Ishikawa (cell line): Measurements from ENCODE around the gene DGKZ.

Experiments used
- CEBPB ChIP-seq: IDR thresholded peaks from 2 replicates; pipeline ENCODE4 v1.6.1; 2012
- CREB1 ChIP-seq: IDR thresholded peaks from 2 replicates; pipeline ENCODE4 v1.6.1; 2012; ENCODE audit warnings: low read depth
- EGR1 ChIP-seq: IDR thresholded peaks from 2 replicates; pipeline ENCODE4 v1.6.1; 2012
- EP300 ChIP-seq: IDR thresholded peaks from 2 replicates; pipeline ENCODE4 v1.6.1; 2012; ENCODE audit warnings: borderline replicate concordance
- FOXM1 ChIP-seq: IDR thresholded peaks from 2 replicates; pipeline ENCODE4 v1.6.1; 2012; ENCODE audit warnings: low read depth, borderline replicate concordance
- MAX ChIP-seq: IDR thresholded peaks from 2 replicates; pipeline ENCODE4 v1.6.1; 2012
- RAD21 ChIP-seq: IDR thresholded peaks from 2 replicates; pipeline ENCODE4 v1.6.1; 2012; ENCODE audit warnings: low read depth
- TAF1 ChIP-seq: IDR thresholded peaks from 2 replicates; pipeline ENCODE4 v1.6.1; 2012; ENCODE audit warnings: low read depth, mild to moderate bottlenecking
- TCF12 ChIP-seq: IDR thresholded peaks from 2 replicates; pipeline ENCODE4 v1.6.1; 2012; ENCODE audit warnings: low read depth
- TEAD4 ChIP-seq: IDR thresholded peaks from 2 replicates; pipeline ENCODE4 v1.6.1; 2012
- USF1 ChIP-seq: IDR thresholded peaks from 2 replicates; pipeline ENCODE4 v1.6.1; 2012
- YY1 ChIP-seq: IDR thresholded peaks from 2 replicates; pipeline ENCODE4 v1.6.1; 2012; ENCODE audit warnings: low read depth
- ZBTB7A ChIP-seq: IDR thresholded peaks from 2 replicates; pipeline ENCODE4 v1.6.1; 2012; ENCODE audit warnings: low read depth
- TF ChIP-seq, protein P1 (sequence below): IDR thresholded peaks from 2 replicates; pipeline ENCODE4 v1.6.1; 2012; ENCODE audit warnings: low read depth, mild to moderate bottlenecking

- TF ChIP-seq, protein P1, sequence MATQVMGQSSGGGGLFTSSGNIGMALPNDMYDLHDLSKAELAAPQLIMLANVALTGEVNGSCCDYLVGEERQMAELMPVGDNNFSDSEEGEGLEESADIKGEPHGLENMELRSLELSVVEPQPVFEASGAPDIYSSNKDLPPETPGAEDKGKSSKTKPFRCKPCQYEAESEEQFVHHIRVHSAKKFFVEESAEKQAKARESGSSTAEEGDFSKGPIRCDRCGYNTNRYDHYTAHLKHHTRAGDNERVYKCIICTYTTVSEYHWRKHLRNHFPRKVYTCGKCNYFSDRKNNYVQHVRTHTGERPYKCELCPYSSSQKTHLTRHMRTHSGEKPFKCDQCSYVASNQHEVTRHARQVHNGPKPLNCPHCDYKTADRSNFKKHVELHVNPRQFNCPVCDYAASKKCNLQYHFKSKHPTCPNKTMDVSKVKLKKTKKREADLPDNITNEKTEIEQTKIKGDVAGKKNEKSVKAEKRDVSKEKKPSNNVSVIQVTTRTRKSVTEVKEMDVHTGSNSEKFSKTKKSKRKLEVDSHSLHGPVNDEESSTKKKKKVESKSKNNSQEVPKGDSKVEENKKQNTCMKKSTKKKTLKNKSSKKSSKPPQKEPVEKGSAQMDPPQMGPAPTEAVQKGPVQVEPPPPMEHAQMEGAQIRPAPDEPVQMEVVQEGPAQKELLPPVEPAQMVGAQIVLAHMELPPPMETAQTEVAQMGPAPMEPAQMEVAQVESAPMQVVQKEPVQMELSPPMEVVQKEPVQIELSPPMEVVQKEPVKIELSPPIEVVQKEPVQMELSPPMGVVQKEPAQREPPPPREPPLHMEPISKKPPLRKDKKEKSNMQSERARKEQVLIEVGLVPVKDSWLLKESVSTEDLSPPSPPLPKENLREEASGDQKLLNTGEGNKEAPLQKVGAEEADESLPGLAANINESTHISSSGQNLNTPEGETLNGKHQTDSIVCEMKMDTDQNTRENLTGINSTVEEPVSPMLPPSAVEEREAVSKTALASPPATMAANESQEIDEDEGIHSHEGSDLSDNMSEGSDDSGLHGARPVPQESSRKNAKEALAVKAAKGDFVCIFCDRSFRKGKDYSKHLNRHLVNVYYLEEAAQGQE = no peak
- TF ChIP-seq RAD21 (no peak), EP300 (no peak), CREB1 (no peak), EGR1 (no peak), YY1 (no peak), MAX (no peak), CEBPB (no peak), FOXM1 (no peak), TCF12 (no peak), TAF1 (no peak), TEAD4 (no peak), USF1 (no peak), ZBTB7A (no peak)
Measured at GRCh38 chr11:46366260-46366659, 19.0 kb downstream of the DGKZ start.
